ENCODE results near the gene ANKRD36.
"Not testable (repeated sequence)": the region's sequence is repeated elsewhere in the genome, so short reads cannot be mapped to it uniquely, and the experiment has no call there.

The ANKRD36 gene

GRCh38 chr2:97113882-97114255, 916 bp downstream of the ANKRD36 start:
- DNase-seq (ENCODE audit: low read depth): not testable (repeated sequence)

- DNase-seq (ENCODE audit: low read depth): not testable (repeated sequence)
Observed at GRCh38 chr2:97129090-97129489, 16.1 kb downstream of the ANKRD36 start.

- DNase-seq (ENCODE audit: low read depth): not testable (repeated sequence)
Observed at GRCh38 chr2:97144016-97144415, 31.1 kb downstream of the ANKRD36 start.

- not testable (repeated sequence) for DNase-seq (ENCODE audit: low read depth)
Observed at GRCh38 chr2:97166548-97166947, 53.6 kb downstream of the ANKRD36 start.

GRCh38 chr2:97167938-97168337, 55.0 kb downstream of the ANKRD36 start:
- DNase-seq (ENCODE audit: low read depth): not testable (repeated sequence)

- DNase-seq (ENCODE audit: low read depth): not testable (repeated sequence)
Observed at GRCh38 chr2:97168583-97168982, 55.6 kb downstream of the ANKRD36 start.

- peak; percentile 80 for DNase-seq (ENCODE audit: low read depth)
Observed at GRCh38 chr2:97180391-97180790, 67.4 kb downstream of the ANKRD36 start.

- DNase-seq (ENCODE audit: low read depth): peak; percentile 100
Observed at GRCh38 chr2:97195349-97195748, 82.4 kb downstream of the ANKRD36 start.

- not testable (repeated sequence) for DNase-seq (ENCODE audit: low read depth)
Observed at GRCh38 chr2:97197251-97197650, 84.3 kb downstream of the ANKRD36 start.

GRCh38 chr2:97200887-97201286, 87.9 kb downstream of the ANKRD36 start:
- DNase-seq (ENCODE audit: low read depth): not testable (repeated sequence)

GRCh38 chr2:97202643-97203250, 89.8 kb downstream of the ANKRD36 start:
- DNase-seq (ENCODE audit: low read depth): not testable (repeated sequence)

GRCh38 chr2:97210325-97210724, 97.4 kb downstream of the ANKRD36 start:
- no peak for DNase-seq (ENCODE audit: low read depth)

GRCh38 chr2:97215025-97215424, 102.1 kb downstream of the ANKRD36 start:
- DNase-seq (ENCODE audit: low read depth): not testable (repeated sequence)

- DNase-seq (ENCODE audit: low read depth): not testable (repeated sequence)
Observed at GRCh38 chr2:97230848-97231585, 118.1 kb downstream of the ANKRD36 start.

GRCh38 chr2:97232981-97233380, 120.0 kb downstream of the ANKRD36 start:
- DNase-seq (ENCODE audit: low read depth): not testable (repeated sequence)

- not testable (repeated sequence) for DNase-seq (ENCODE audit: low read depth)
Observed at GRCh38 chr2:97233660-97234295, 120.8 kb downstream of the ANKRD36 start.

GRCh38 chr2:97261192-97261591, 148.2 kb downstream of the ANKRD36 start:
- DNase-seq (ENCODE audit: low read depth): not testable (repeated sequence)

GRCh38 chr2:97266449-97266848, 153.5 kb downstream of the ANKRD36 start:
- not testable (repeated sequence) for DNase-seq (ENCODE audit: low read depth)

GRCh38 chr2:97267411-97268074, 154.6 kb downstream of the ANKRD36 start:
- no peak for DNase-seq (ENCODE audit: low read depth)

GRCh38 chr2:97268075-97268591, 155.2 kb downstream of the ANKRD36 start:
- not testable (repeated sequence) for DNase-seq (ENCODE audit: low read depth)

- not testable (repeated sequence) for DNase-seq (ENCODE audit: low read depth)
Observed at GRCh38 chr2:97276232-97276798, 163.4 kb downstream of the ANKRD36 start.

- DNase-seq (ENCODE audit: low read depth): not testable (repeated sequence)
Observed at GRCh38 chr2:97285187-97285586, 172.2 kb downstream of the ANKRD36 start.
